Smooth muscle cell (in vitro differentiated cells): ENCODE data around the gene PET100. TPM values are rescaled to one million over a fixed set of nuclear protein-coding genes. Genes with fewer than 3 reads are reported as not detected.

Source experiments
- DNase-seq: peaks from one replicate; lab custom pipeline; 2025; ENCODE audit not compliant: unreplicated experiment; lab: John Stamatoyannopoulos, UW
- H2AFZ ChIP-seq: fragments of 200-600 bp; sonication (generic); 2 replicates; pipeline ENCODE4 v1.6.0; 2016; ENCODE audit warnings: antibody characterized with exemption, low read depth, mild to moderate bottlenecking
- H3F3A ChIP-seq: fragments of 200-600 bp; sonication (generic); 2 replicates; pipeline ENCODE4 v1.6.0; 2017; ENCODE audit warnings: antibody characterized with exemption, low read depth
- H3K27ac ChIP-seq: fragments of 200-600 bp; sonication (generic); 2 replicates; pipeline ENCODE4 v1.5.1; 2016; ENCODE audit warnings: low read depth, mild to moderate bottlenecking
- H3K27me3 ChIP-seq: fragments of 200-600 bp; sonication (generic); 2 replicates; pipeline ENCODE4 v1.6.1; 2016; ENCODE audit warnings: low read depth, mild to moderate bottlenecking
- H3K36me3 ChIP-seq: fragments of 200-600 bp; sonication (generic); 2 replicates; pipeline ENCODE4 v1.5.1; 2016; ENCODE audit warnings: low read depth
- H3K4me1 ChIP-seq: fragments of 200-600 bp; sonication (generic); 2 replicates; pipeline ENCODE4 v1.5.1; 2016; ENCODE audit warnings: low read depth
- H3K4me2 ChIP-seq: fragments of 200-600 bp; sonication (generic); 2 replicates; pipeline ENCODE4 v1.6.0; 2016; ENCODE audit warnings: mild to moderate bottlenecking
- H3K4me3 ChIP-seq: fragments of 200-600 bp; sonication (generic); 2 replicates; pipeline ENCODE4 v1.5.1; 2016; ENCODE audit warnings: mild to moderate bottlenecking
- H3K79me2 ChIP-seq: fragments of 200-600 bp; sonication (generic); 2 replicates; pipeline ENCODE4 v1.6.0; 2016; ENCODE audit warnings: low read depth, mild to moderate bottlenecking
- H3K9ac ChIP-seq: fragments of 200-600 bp; sonication (generic); 2 replicates; pipeline ENCODE4 v1.6.0; 2016; ENCODE audit warnings: low read depth
- H3K9me3 ChIP-seq: fragments of 200-600 bp; sonication (generic); replicated peaks from 2 replicates; pipeline ENCODE4 v1.5.1; 2016; ENCODE audit warnings: low read depth
- H4K20me1 ChIP-seq: fragments of 200-600 bp; sonication (generic); 2 replicates; pipeline ENCODE4 v1.6.0; 2016; ENCODE audit warnings: low read depth
- WGBS: methylation state at CpG from one replicate; pipeline ENCODE4 v1.1.7; 2016; ENCODE audit warnings: low lambda C conversion rate; 5-methylcytosine and 5-hydroxymethylcytosine counted together
- polyA plus RNA-seq: library from polyadenylated mRNA; unstranded; fragments of >200 nt; fragmentation: Nextera tagmentation; extraction: Ambion mirVana; gene quantifications from 2 replicates; pipeline ENCODE4 v1.2.1, GENCODE V29; 2016
- total RNA-seq: library from RNA; depleted of rRNA; stranded (reverse); fragments of >200 nt; gene quantifications from 2 replicates; pipeline ENCODE4 v1.2.3, GENCODE V29; 2014
- TF ChIP-seq, protein P1 (sequence below): fragments of 200-600 bp; sonication (generic); IDR thresholded peaks from 2 replicates; pipeline ENCODE4 v1.5.1; 2017; ENCODE audit warnings: borderline replicate concordance, mild to moderate bottlenecking, antibody characterized with exemption; ENCODE audit not compliant: insufficient read depth, poor library complexity, severe bottlenecking

PET100 gene
- total and polyA plus RNA-seq, 2 experiments from 2014 or later = 22.1 to 354 TPM

- Histone ChIP-seq H3K4me2 (no peak overlapping the region), H4K20me1 (peaks cover 12% of the 10 kb centered on the region), H3K9me3 (no peaks in the 10 kb centered on the region), H3K79me2 (no peaks in the 10 kb centered on the region), H3F3A (peaks cover 3% of the 10 kb centered on the region), H3K4me3 (no peak overlapping the region), H2AFZ (no peak overlapping the region), H3K4me1 (peaks cover 4% of the 10 kb centered on the region), H3K27me3 (peaks cover 51% of the 10 kb centered on the region), H3K36me3 (no peaks in the 10 kb centered on the region), H3K9ac (no peak overlapping the region), H3K27ac (no peak overlapping the region)
- TF ChIP-seq, protein P1, sequence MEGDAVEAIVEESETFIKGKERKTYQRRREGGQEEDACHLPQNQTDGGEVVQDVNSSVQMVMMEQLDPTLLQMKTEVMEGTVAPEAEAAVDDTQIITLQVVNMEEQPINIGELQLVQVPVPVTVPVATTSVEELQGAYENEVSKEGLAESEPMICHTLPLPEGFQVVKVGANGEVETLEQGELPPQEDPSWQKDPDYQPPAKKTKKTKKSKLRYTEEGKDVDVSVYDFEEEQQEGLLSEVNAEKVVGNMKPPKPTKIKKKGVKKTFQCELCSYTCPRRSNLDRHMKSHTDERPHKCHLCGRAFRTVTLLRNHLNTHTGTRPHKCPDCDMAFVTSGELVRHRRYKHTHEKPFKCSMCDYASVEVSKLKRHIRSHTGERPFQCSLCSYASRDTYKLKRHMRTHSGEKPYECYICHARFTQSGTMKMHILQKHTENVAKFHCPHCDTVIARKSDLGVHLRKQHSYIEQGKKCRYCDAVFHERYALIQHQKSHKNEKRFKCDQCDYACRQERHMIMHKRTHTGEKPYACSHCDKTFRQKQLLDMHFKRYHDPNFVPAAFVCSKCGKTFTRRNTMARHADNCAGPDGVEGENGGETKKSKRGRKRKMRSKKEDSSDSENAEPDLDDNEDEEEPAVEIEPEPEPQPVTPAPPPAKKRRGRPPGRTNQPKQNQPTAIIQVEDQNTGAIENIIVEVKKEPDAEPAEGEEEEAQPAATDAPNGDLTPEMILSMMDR = no peak
- WGBS = 85% methylated on average over 6 of the region's 6 CpGs
- DNase-seq = no peak
These were observed 31.4 kb upstream of the PET100 start for GRCh38 chr19:7598180-7598579.

- no peak overlapping the region for H3K4me2 ChIP-seq
- TF ChIP-seq, protein P1 = no peak
- H3K79me2 ChIP-seq = no peaks in the 10 kb centered on the region
- H2AFZ ChIP-seq = no peak overlapping the region
- peaks cover 3% of the 10 kb centered on the region for H3F3A ChIP-seq
- no peaks in the 10 kb centered on the region for H3K9me3 ChIP-seq
- no peak for DNase-seq
- no peak overlapping the region for H3K4me3 ChIP-seq
- H3K27me3 ChIP-seq = peaks cover 27% of the 10 kb centered on the region
- no peak overlapping the region for H3K27ac ChIP-seq
- H4K20me1 ChIP-seq = peaks cover 12% of the 10 kb centered on the region
- H3K36me3 ChIP-seq = no peaks in the 10 kb centered on the region
- H3K4me1 ChIP-seq = peaks cover 4% of the 10 kb centered on the region
- H3K9ac ChIP-seq = no peak overlapping the region
These were observed 28.9 kb upstream of the PET100 start for GRCh38 chr19:7600721-7601120.

GRCh38 chr19:7602240-7602934 is 27.2 kb upstream of the PET100 start:
- H3K9ac ChIP-seq = no peak overlapping the region
- no peaks in the 10 kb centered on the region for H3K79me2 ChIP-seq
- H4K20me1 ChIP-seq = peaks cover 9% of the 10 kb centered on the region
- H3K27me3 ChIP-seq = peaks cover 15% of the 10 kb centered on the region
- H3K4me3 ChIP-seq = no peak overlapping the region
- no peak overlapping the region for H3K4me2 ChIP-seq
- H3F3A ChIP-seq = no peaks in the 10 kb centered on the region
- 70% methylated on average over 10 of the region's 15 CpGs for WGBS
- H3K27ac ChIP-seq = no peak overlapping the region
- H2AFZ ChIP-seq = no peak overlapping the region
- TF ChIP-seq, protein P1 = no peak
- H3K4me1 ChIP-seq = no peaks in the 10 kb centered on the region
- no peak for DNase-seq
- H3K36me3 ChIP-seq = no peaks in the 10 kb centered on the region
- H3K9me3 ChIP-seq = no peaks in the 10 kb centered on the region

- Histone ChIP-seq H3K79me2 (no peaks in the 10 kb centered on the region), H3K9me3 (no peaks in the 10 kb centered on the region), H3K36me3 (no peaks in the 10 kb centered on the region), H4K20me1 (peaks cover 6% of the 10 kb centered on the region), H3K27me3 (peaks cover 8% of the 10 kb centered on the region), H3K9ac (no peak overlapping the region), H3K4me1 (no peaks in the 10 kb centered on the region), H2AFZ (no peak overlapping the region), H3F3A (no peaks in the 10 kb centered on the region), H3K27ac (no peak overlapping the region), H3K4me2 (no peak overlapping the region), H3K4me3 (no peak overlapping the region)
- TF ChIP-seq, protein P1 = no peak
- no peak for DNase-seq
- 87% methylated on average over 11 of the region's 11 CpGs for WGBS
These were observed 26.6 kb upstream of the PET100 start for GRCh38 chr19:7602935-7603497.
